GM12872 (cell line): Measurements from ENCODE around the gene WDR4.

Source experiments
- TF ChIP-seq, protein P1 (sequence below): IDR thresholded peaks from 3 replicates; pipeline ENCODE4 v1.5.1; 2011; ENCODE audit warnings: low read depth, mild to moderate bottlenecking, low read length, moderate library complexity; ENCODE audit not compliant: insufficient read depth

The WDR4 gene

DNA sequence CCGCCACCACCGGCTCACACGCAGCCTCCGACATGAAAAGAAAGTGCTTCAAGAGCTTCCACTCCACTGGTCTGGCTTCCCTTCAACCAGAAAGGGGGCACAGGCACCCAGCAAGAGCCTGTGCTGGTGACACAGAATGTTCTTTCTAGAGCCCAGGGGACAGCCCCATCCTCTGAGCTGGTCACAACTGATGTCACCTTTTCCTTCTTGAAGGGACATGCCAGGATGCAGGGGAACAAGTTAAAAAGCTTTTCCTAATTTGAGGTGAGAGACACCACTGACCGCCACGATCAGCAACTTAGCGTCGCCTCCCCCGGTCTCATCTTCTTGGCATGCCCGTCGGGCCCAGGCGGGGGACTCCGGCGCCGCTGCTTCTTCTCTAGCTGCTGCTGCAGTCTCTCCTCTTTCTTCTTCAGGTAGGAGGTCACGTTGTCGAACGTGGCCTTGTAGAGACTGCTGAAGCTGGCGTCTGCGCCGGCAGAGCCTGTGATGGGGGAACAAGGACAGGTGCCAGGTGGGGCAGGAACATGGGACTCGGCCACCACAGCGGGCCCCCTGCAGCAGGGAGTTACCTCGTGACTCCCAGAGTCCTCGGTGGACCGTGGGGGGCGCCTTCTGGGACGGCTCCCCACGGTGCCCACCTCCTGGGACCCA lies 29.5 kb downstream of the WDR4 start:
- TF ChIP-seq, protein P1, sequence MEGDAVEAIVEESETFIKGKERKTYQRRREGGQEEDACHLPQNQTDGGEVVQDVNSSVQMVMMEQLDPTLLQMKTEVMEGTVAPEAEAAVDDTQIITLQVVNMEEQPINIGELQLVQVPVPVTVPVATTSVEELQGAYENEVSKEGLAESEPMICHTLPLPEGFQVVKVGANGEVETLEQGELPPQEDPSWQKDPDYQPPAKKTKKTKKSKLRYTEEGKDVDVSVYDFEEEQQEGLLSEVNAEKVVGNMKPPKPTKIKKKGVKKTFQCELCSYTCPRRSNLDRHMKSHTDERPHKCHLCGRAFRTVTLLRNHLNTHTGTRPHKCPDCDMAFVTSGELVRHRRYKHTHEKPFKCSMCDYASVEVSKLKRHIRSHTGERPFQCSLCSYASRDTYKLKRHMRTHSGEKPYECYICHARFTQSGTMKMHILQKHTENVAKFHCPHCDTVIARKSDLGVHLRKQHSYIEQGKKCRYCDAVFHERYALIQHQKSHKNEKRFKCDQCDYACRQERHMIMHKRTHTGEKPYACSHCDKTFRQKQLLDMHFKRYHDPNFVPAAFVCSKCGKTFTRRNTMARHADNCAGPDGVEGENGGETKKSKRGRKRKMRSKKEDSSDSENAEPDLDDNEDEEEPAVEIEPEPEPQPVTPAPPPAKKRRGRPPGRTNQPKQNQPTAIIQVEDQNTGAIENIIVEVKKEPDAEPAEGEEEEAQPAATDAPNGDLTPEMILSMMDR, result no peak

DNA sequence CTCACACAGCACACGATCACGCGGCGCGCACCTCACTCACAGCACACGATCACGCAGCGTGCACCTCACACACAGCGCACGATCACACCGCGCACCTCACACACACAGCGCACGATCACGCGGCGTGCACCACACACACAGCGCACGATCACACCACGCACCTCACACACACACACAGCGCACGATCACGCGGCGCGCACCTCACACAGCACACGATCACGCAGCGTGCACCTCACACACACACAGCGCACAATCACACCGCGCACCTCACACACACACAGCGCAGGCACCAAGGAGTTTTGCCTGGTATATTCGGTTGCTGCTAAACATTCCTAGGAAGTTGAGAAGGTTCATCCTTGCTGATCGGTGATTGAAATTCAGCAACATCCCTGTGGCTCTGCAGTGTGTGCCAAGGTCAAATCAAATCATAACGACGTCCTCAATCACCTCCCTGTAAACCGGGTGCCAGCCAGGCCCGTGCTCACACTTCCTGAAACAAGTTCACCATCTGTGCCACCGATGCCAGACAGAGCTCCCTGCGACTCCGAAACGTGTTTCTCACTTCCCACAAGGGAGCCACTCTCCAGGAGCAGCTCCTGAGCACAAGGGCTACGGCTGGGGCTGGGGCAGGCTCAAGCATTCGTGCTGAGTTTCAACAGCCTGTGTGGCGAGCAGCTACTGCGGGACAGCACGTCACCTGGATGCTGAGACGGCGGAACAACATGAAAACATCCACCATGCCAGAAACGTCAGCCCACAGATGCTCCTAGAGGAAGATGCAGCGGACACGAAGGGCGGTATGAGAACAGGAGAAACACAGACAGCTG lies 30.2 kb downstream of the WDR4 start:
- TF ChIP-seq, protein P1, result no peak

DNA sequence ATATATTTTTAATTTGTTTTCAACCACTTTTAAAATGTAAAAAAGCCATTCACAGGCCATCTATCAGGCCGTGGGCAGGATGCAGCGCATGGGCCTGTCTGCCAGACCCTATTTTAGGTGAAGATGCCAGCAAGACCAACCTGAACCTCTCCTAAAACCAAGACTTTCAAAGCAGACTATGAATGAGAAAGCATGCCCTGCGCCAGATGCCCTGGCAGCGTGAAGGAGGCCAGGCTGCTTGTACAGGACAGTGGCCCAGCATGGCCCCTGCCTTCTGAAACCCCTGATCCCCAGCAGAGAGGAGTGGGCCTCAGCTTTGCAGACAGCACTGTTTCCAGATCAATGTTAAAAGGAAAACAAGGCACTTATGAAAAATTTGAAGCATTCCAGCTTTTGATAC lies 31.6 kb downstream of the WDR4 start:
- TF ChIP-seq, protein P1, result no peak

DNA sequence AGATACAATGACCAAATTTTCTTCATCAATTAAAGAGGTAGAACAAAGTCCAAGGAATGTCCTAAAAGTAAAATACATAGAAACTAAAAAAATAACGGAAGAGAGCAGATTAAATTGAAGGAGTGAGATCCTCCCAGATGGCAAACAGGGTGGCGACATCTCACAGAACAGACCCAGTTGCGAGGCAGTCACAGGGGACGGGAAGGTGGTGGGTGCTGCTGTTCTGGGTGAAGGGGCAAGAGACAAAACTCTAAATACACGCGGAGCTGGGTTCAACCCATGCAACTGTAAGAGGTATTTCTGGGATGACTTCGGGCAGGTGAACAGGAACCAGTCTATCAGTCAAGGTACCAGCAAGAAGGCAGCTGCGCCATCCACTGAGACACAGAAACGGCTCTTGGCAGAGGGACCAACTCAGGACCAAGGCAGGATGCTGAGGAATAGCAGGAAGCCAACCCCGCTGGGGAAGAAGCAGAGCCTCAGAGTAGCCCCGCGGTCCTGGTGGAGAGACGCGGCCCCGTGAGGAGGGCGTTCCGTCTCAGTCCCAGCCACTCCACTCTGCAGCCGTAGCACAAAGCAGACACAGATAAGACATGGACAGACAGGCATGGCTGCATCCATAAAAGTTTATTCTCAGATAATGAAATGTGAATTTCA lies 32.2 kb downstream of the WDR4 start:
- TF ChIP-seq, protein P1, result no peak

DNA sequence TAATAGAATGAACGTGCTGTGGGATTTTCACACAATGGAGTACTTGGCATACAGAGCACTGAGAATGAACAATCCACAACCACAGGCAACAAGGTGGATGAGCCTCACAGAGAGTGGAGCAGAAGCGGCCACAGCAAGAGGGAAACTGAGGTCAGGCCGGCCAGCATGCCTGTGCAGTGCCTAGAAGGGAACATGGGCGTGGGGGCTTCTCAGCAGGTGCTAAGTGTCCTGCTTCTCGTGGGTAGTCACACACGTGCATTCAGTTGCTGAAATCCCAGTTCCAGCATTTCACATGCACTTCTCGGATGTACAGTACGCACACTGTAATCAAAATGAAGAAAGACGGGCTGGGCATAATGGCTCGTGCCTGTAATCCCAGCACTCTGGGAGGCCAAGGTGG lies 33.1 kb downstream of the WDR4 start:
- TF ChIP-seq, protein P1, result no peak

DNA sequence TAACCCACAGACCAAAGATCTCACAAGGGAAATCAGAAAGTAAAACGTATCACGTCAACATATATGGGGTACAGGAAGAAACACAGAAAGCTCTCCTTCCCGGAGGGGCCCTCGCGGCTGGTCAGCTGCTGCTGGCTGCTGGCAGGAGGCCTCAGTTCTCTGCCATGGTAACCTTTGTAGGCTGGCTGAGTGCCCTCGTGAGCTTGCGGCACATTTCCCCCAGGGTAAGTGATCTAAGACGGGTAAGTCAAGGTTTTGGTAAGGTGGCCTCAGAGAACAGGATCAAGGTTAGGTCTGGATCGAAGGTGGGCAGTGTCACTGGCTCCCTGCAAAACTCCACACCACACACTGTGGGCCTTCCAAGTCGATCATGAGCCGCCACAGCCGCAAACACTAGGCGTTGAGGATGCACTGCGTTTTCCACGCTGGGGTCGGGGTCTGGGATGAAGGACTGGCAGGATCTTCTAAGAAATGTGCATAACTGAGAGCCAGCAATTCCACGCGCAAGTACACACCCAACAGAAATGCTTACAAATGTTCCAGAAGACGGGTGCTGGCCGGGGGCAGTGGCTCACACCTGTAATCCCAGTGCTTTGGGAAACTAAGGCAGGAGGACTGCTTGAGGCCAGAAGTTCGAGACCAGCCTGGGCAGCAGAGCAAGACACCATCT lies 33.9 kb downstream of the WDR4 start:
- TF ChIP-seq, protein P1, result no peak
